Astrocyte (in vitro differentiated cells and primary cell): Measurements from ENCODE around the gene DDB1.

ENCODE experiments used
- CTCF ChIP-seq: IDR thresholded peaks from 2 replicates; pipeline ENCODE4 v1.5.1; 2011; ENCODE audit warnings: low read depth, mild to moderate bottlenecking, inconsistent platforms, low read length, moderate library complexity; ENCODE audit not compliant: insufficient read depth
- EZH2 ChIP-seq: IDR thresholded peaks from 2 replicates; pipeline ENCODE4 v1.6.1; 2012; ENCODE audit warnings: mild to moderate bottlenecking, low read length, inconsistent platforms; ENCODE audit not compliant: insufficient read depth

- no peak for TF ChIP-seq CTCF
- TF ChIP-seq EZH2: no peak
These were observed 24.5 kb upstream of the DDB1 start for GRCh38 chr11:61357233-61357893.
